NK-92 treated with Interleukin-12 subunit alpha and Interleukin-12 subunit beta, amount 100 ng/mL, for 24 hours (cell line): ENCODE data around the gene LTB4R2.
"Not testable (repeated sequence)": the region's sequence is repeated elsewhere in the genome, so short reads cannot be mapped to it uniquely, and the experiment has no call there.

Experiments
- DNase-seq: peaks from one replicate; lab custom pipeline; 2025; lab: John Stamatoyannopoulos, UW

Gene LTB4R2

GRCh38 chr14:24340606-24341005 is 30.7 kb downstream of the LTB4R2 start:
- DNase-seq: no peak

- DNase-seq: no peak
These were observed 32.9 kb downstream of the LTB4R2 start for GRCh38 chr14:24342889-24343288.

- no peak for DNase-seq
These were observed 34.1 kb downstream of the LTB4R2 start for GRCh38 chr14:24343795-24344660.

GRCh38 chr14:24347134-24347533 is 37.2 kb downstream of the LTB4R2 start:
- DNase-seq: no peak

- DNase-seq: no peak
These were observed 38.2 kb downstream of the LTB4R2 start for GRCh38 chr14:24348186-24348585.

- DNase-seq: no peak
These were observed 39.8 kb downstream of the LTB4R2 start for GRCh38 chr14:24349742-24350141.

- no peak for DNase-seq
These were observed 41.6 kb downstream of the LTB4R2 start for GRCh38 chr14:24351517-24351916.

- DNase-seq: no peak
These were observed 43.9 kb downstream of the LTB4R2 start for GRCh38 chr14:24353559-24354481.

GRCh38 chr14:24354482-24354825 is 44.5 kb downstream of the LTB4R2 start:
- DNase-seq: not testable (repeated sequence)

- no peak for DNase-seq
These were observed 45.1 kb downstream of the LTB4R2 start for GRCh38 chr14:24355009-24355408.

- no peak for DNase-seq
These were observed 46.3 kb downstream of the LTB4R2 start for GRCh38 chr14:24356208-24356607.

- DNase-seq: no peak
These were observed 50.3 kb downstream of the LTB4R2 start for GRCh38 chr14:24360281-24360680.

- no peak for DNase-seq
These were observed 51.4 kb downstream of the LTB4R2 start for GRCh38 chr14:24361326-24361725.
